H1 (cell line): Measurements from ENCODE around the gene CAPZB. TPM values are rescaled to one million over a fixed set of nuclear protein-coding genes. Genes with fewer than 3 reads are reported as not detected.

Experiments used
- CTCF ChIA-PET: fragments of 300-600 bp; sonication (Branson Sonifier 250); formaldehyde crosslinking; loops from one replicate; lab custom pipeline; 2021; ENCODE audit not compliant: partially characterized antibody; lab: Charles Lee
- POLR2A ChIA-PET: fragments of 300-600 bp; sonication (Branson Sonifier 250); formaldehyde crosslinking; loops from one replicate; lab custom pipeline; 2021; ENCODE audit warnings: inconsistent platforms; ENCODE audit not compliant: partially characterized antibody; lab: Charles Lee
- DNase-seq, 2 experiments: peaks; one replicate each; pipeline versions ENCODE4 v3.0.0 to v3.0.0-alpha.2; 2010 to 2022; ENCODE audit warnings: low spot score in 2 of 2, low read depth in 1 of 2, mixed read lengths in 1 of 2
- FAIRE-seq: peaks from 2 replicates; lab custom pipeline; 2011; peaks lifted over from hg19 to GRCh38; lab: Jason Lieb, UNC
- H2AFZ ChIP-seq: 2 replicates; pipeline ENCODE4 v1.8.1; 2012; ENCODE audit warnings: low read length, inconsistent platforms
- H2AK5ac ChIP-seq: 2 replicates; pipeline ENCODE4 v1.6.1; 2013; ENCODE audit warnings: low read depth, low read length
- H2BK120ac ChIP-seq: replicated peaks from 2 replicates; pipeline ENCODE3; 2013; ENCODE audit warnings: low read depth, low read length, inconsistent platforms
- H2BK12ac ChIP-seq: 2 replicates; pipeline ENCODE4 v1.6.1; 2013; ENCODE audit warnings: low read depth, low read length
- H2BK15ac ChIP-seq: 2 replicates; pipeline ENCODE4 v1.6.1; 2013; ENCODE audit warnings: low read length
- H2BK20ac ChIP-seq: 2 replicates; pipeline ENCODE4 v1.6.1; 2013; ENCODE audit warnings: low read length
- H2BK5ac ChIP-seq: 2 replicates; pipeline ENCODE4 v1.6.1; 2013; ENCODE audit warnings: low read depth, low read length
- H3K14ac ChIP-seq: 2 replicates; pipeline ENCODE4 v1.6.1; 2013; ENCODE audit warnings: inconsistent platforms; ENCODE audit not compliant: insufficient read length
- H3K18ac ChIP-seq: 2 replicates; pipeline ENCODE4 v1.6.1; 2013; ENCODE audit warnings: low read length; ENCODE audit errors: extremely low read depth
- H3K23ac ChIP-seq: 2 replicates; pipeline ENCODE4 v1.6.1; 2013; ENCODE audit warnings: inconsistent platforms; ENCODE audit not compliant: insufficient read length
- H3K23me2 ChIP-seq: 2 replicates; pipeline ENCODE4 v1.6.1; 2013; ENCODE audit warnings: low read depth, low read length
- H3K27ac ChIP-seq: 2 replicates; pipeline ENCODE4 v1.6.1; 2011; ENCODE audit warnings: low read depth, low read length, inconsistent platforms
- H3K27me3 ChIP-seq, 4 experiments: replicated peaks in 1 of 4; 1 replicate in 1 of 4; 2 replicates in 3 of 4; pipeline versions ENCODE4 v1.6.1 to v1.8.1; 2011 to 2013; ENCODE audit warnings: low read length in 3 of 4, mild to moderate bottlenecking in 3 of 4, inconsistent platforms in 2 of 4, mixed read lengths in 2 of 4, moderate library complexity in 1 of 4; ENCODE audit not compliant: control insufficient read depth in 3 of 4, insufficient read depth in 3 of 4; ENCODE audit errors: extremely low read depth in 1 of 4
- H3K36me3 ChIP-seq, 4 experiments: 2 replicates each; pipeline versions ENCODE4 v1.6.1 to v1.8.1; 2011 to 2013; ENCODE audit warnings: mild to moderate bottlenecking in 4 of 4, low read length in 3 of 4, moderate library complexity in 2 of 4, control low read depth in 1 of 4, inconsistent platforms in 1 of 4; ENCODE audit not compliant: insufficient read depth in 4 of 4, control insufficient read depth in 2 of 4
- H3K4ac ChIP-seq: replicated peaks from 2 replicates; pipeline ENCODE3; 2013; ENCODE audit warnings: low read length, low read depth, mixed read lengths, inconsistent platforms; ENCODE audit not compliant: insufficient read length
- H3K4me1 ChIP-seq, 4 experiments: replicated peaks in 1 of 4; 1 replicate in 1 of 4; 2 replicates in 3 of 4; pipeline versions ENCODE4 v1.6.1 to v1.8.1; 2011 to 2013; ENCODE audit warnings: low read length in 3 of 4, inconsistent platforms in 2 of 4, mixed read lengths in 1 of 4; ENCODE audit not compliant: insufficient read depth in 4 of 4, control insufficient read depth in 3 of 4
- H3K4me2 ChIP-seq, 2 experiments: 2 replicates each; pipeline versions ENCODE4 v1.6.1 to v1.8.1; 2011 to 2013; ENCODE audit warnings: low read depth in 2 of 2, low read length in 2 of 2, control low read depth in 1 of 2, inconsistent platforms in 1 of 2, mild to moderate bottlenecking in 1 of 2; ENCODE audit not compliant: insufficient read depth in 1 of 2
- H3K4me3 ChIP-seq, 4 experiments: fragments of 200-600, 300-600 bp in 1 of 4; sonication (generic), shearing (Covaris generic), sonication (Bioruptor Twin) in 1 of 4; 2 replicates each; pipeline versions ENCODE4 v1.5.1 to v1.8.1; 2011 to 2016; ENCODE audit warnings: low read length in 4 of 4, low read depth in 3 of 4, control low read depth in 2 of 4, inconsistent platforms in 2 of 4, mild to moderate bottlenecking in 2 of 4, mixed read lengths in 1 of 4, moderate library complexity in 1 of 4; ENCODE audit not compliant: insufficient read depth in 2 of 4; ENCODE audit errors: extremely low read depth in 1 of 4
- H3K56ac ChIP-seq: replicated peaks from 2 replicates; pipeline ENCODE3; 2013; ENCODE audit warnings: low read depth, mild to moderate bottlenecking, mixed read lengths, low read length, inconsistent platforms; ENCODE audit not compliant: insufficient read length
- H3K79me1 ChIP-seq: 2 replicates; pipeline ENCODE4 v1.6.1; 2013; ENCODE audit warnings: low read depth, low read length, control low read depth
- H3K79me2 ChIP-seq, 2 experiments: 2 replicates each; pipeline versions ENCODE4 v1.6.1 to v1.8.1; 2012 to 2013; ENCODE audit warnings: low read length in 2 of 2, mild to moderate bottlenecking in 2 of 2, inconsistent platforms in 1 of 2; ENCODE audit not compliant: insufficient read depth in 2 of 2, control insufficient read depth in 1 of 2
- H3K9ac ChIP-seq, 4 experiments: replicated peaks in 1 of 4; 1 replicate in 1 of 4; 2 replicates in 3 of 4; pipeline versions ENCODE4 v1.6.1 to v1.8.1; 2011 to 2013; ENCODE audit warnings: low read depth in 3 of 4, low read length in 3 of 4, control low read depth in 2 of 4, mild to moderate bottlenecking in 2 of 4, moderate library complexity in 2 of 4, inconsistent platforms in 1 of 4; ENCODE audit errors: extremely low read depth in 1 of 4
- H3K9me3 ChIP-seq, 2 experiments: 2 replicates each; pipeline versions ENCODE4 v1.6.1 to v1.8.1; 2012 to 2013; ENCODE audit warnings: mild to moderate bottlenecking in 2 of 2, moderate library complexity in 2 of 2, control low read depth in 1 of 2, inconsistent platforms in 1 of 2, low read depth in 1 of 2, low read length in 1 of 2, mixed read lengths in 1 of 2; ENCODE audit not compliant: insufficient read depth in 2 of 2
- H4K20me1 ChIP-seq, 2 experiments: replicated peaks in 1 of 2; 2 replicates each; pipeline versions ENCODE3 to v1.8.1; 2011 to 2013; ENCODE audit warnings: inconsistent platforms in 2 of 2, low read length in 2 of 2, mild to moderate bottlenecking in 1 of 2; ENCODE audit not compliant: insufficient read depth in 2 of 2, control insufficient read depth in 1 of 2
- H4K5ac ChIP-seq: 2 replicates; pipeline ENCODE4 v1.6.1; 2013; ENCODE audit warnings: low read length, low read depth, mixed read lengths, inconsistent platforms; ENCODE audit not compliant: insufficient read length
- H4K8ac ChIP-seq: 2 replicates; pipeline ENCODE4 v1.8.0; 2013; ENCODE audit warnings: mild to moderate bottlenecking, moderate library complexity, low read length, inconsistent platforms; ENCODE audit not compliant: insufficient read depth; ENCODE audit errors: extremely low read depth
- H4K91ac ChIP-seq: replicated peaks from 2 replicates; pipeline ENCODE3; 2013; ENCODE audit warnings: low read length, mixed read lengths, inconsistent platforms; ENCODE audit not compliant: insufficient read length
- BCL11A ChIP-seq, 2 experiments: IDR thresholded peaks; one replicate each; pipeline ENCODE4 v1.6.1; 2011; ENCODE audit warnings: low read depth in 2 of 2, low read length in 2 of 2, mild to moderate bottlenecking in 2 of 2
- GABPA ChIP-seq: IDR thresholded peaks from 2 replicates; pipeline ENCODE4 v1.6.1; 2011; ENCODE audit warnings: mild to moderate bottlenecking, low read length, moderate library complexity, borderline replicate concordance; ENCODE audit not compliant: insufficient read depth
- HDAC6 ChIP-seq: IDR thresholded peaks from one replicate; pipeline ENCODE4 v1.7.1; 2012; ENCODE audit warnings: low read depth, mild to moderate bottlenecking, inconsistent platforms, low read length, moderate library complexity
- MAFK ChIP-seq: IDR thresholded peaks from 2 replicates; pipeline ENCODE4 v1.6.1; 2012; ENCODE audit warnings: low read depth, mild to moderate bottlenecking, improper control_type of control experiment, low read length
- RNF2 ChIP-seq: fragments of 200-900, 300-1000 bp; sonication (generic); IDR thresholded peaks from 2 replicates; pipeline ENCODE4 v1.7.1; 2016; ENCODE audit warnings: borderline replicate concordance, low read depth, mild to moderate bottlenecking, antibody characterized with exemption, low read length; ENCODE audit not compliant: poor library complexity, severe bottlenecking; ENCODE audit errors: missing control alignments
- RXRA ChIP-seq: IDR thresholded peaks from 2 replicates; pipeline ENCODE4 v1.6.1; 2011; ENCODE audit warnings: low read depth, mild to moderate bottlenecking, low read length, moderate library complexity; ENCODE audit not compliant: insufficient read depth
- SP1 ChIP-seq: IDR thresholded peaks from 2 replicates; pipeline ENCODE4 v1.6.1; 2011; ENCODE audit warnings: low read depth, low read length
- SP2 ChIP-seq: IDR thresholded peaks from 2 replicates; pipeline ENCODE4 v1.6.1; 2012; ENCODE audit warnings: mild to moderate bottlenecking, low read length, inconsistent platforms
- SRF ChIP-seq: IDR thresholded peaks from 2 replicates; pipeline ENCODE4 v1.6.1; 2011; ENCODE audit warnings: mild to moderate bottlenecking, low read depth, low read length, moderate library complexity
- WGBS, 2 experiments: shearing (Covaris generic) in 1 of 2; methylation state at CpG; one replicate each; pipeline versions ENCODE4 v1.1.6 to v1.1.7; 2013 to 2015; ENCODE audit warnings: low lambda C conversion rate in 2 of 2, mixed read lengths in 2 of 2, inconsistent platforms in 1 of 2, low coverage in 1 of 2, missing lambda C conversion rate in 1 of 2; ENCODE audit not compliant: insufficient replicate concordance in 2 of 2, insufficient coverage in 1 of 2, insufficient read length in 1 of 2; ENCODE audit errors: extremely low coverage in 1 of 2, missing lambda C conversion rate in 1 of 2; 5-methylcytosine and 5-hydroxymethylcytosine counted together
- polyA plus RNA-seq, 7 experiments: library from polyadenylated mRNA; depleted of rRNA in 3 of 7; stranded (reverse) in 5 of 7; unstranded in 2 of 7; fragments of >200 nt in 5 of 7; fragments of 200-250 nt in 2 of 7; gene quantifications; 1 replicate in 5 of 7; 2 replicates in 1 of 7; 4 replicates in 1 of 7; pipeline versions ENCODE4 v1.2.1 to v1.2.3, GENCODE V29; 2011 to 2013; ENCODE audit warnings: missing spikeins in 2 of 7, mixed read lengths in 2 of 7
- total RNA-seq: library from RNA; stranded (reverse); fragmentation: NEBNext Ultra II Directional; extraction: Animal tissue kit (Norgen Biotek cat#: 25700); gene quantifications from 2 replicates; pipeline ENCODE4 v1.2.1, GENCODE V29; 2021
- TF ChIP-seq, protein P1 (sequence below): IDR thresholded peaks from 2 replicates; pipeline ENCODE4 v1.6.1; 2011; ENCODE audit warnings: low read length, improper control_type of control experiment

Gene CAPZB
- total and polyA plus RNA-seq, 2 of the 8 experiments (the other 6 are each of a cell fraction or from before 2014, with no cell fraction given) = 162 to 371 TPM

GRCh38 chr1:19348441-19349198 lies 136.7 kb downstream of the CAPZB start:
- Histone ChIP-seq H3K4ac (no peak overlapping the region), H4K91ac (no peak overlapping the region), H3K23me2 (no peaks in the 10 kb centered on the region), H3K27me3 (no peaks in the 10 kb centered on the region), H4K20me1 (peaks cover 0 to 1% of the 10 kb centered on the region in 2 experiments), H3K79me1 (no peaks in the 10 kb centered on the region; the same call in none of the 2 replicates), H3K4me1 (peaks cover 0 to 11% (median 7%) of the 10 kb centered on the region in 4 experiments; a peak in 5 of 7 replicates), H2BK20ac (no peak overlapping the region), H3K23ac (no peak overlapping the region), H2AK5ac (no peak overlapping the region), H3K9ac (no peak overlapping the region), H3K18ac (no peak overlapping the region), H3K27ac (no peak overlapping the region), H3K56ac (no peak overlapping the region), H2BK5ac (no peak overlapping the region), H2BK15ac (no peak overlapping the region), H4K8ac (no peak overlapping the region), H3K79me2 (no peaks in the 10 kb centered on the region), H3K14ac (no peak overlapping the region), H3K36me3 (peaks cover under 1 to 23% (median 6%) of the 10 kb centered on the region in 4 experiments; a peak in 5 of 8 replicates), H4K5ac (no peak overlapping the region), H2BK120ac (no peak overlapping the region), H3K4me3 (no peak overlapping the region), H3K9me3 (no peaks in the 10 kb centered on the region), H2BK12ac (no peak overlapping the region), H2AFZ (no peak overlapping the region), H3K4me2 (no peak overlapping the region)
- DNase-seq (no peak), FAIRE-seq (no peak)
- CTCF ChIA-PET = interaction anchor here (0.6 to 2.1 kb wide), 15 partner anchors 10 to 355 kb away, joined by 3 to 7 read pairs (median 3); no protein-coding TSS in a partner anchor
- WGBS, 2 experiments = 87% methylated on average over 15 of the region's 15 CpGs; no CpG with 5 or more reads in 1 of the 2 experiments
- POLR2A ChIA-PET = no interaction called here
- no peak for TF ChIP-seq RNF2
- TF ChIP-seq RXRA = no peak
- no peak for TF ChIP-seq BCL11A (IDR thresholded peaks at IDR 0.05; ENCODE audit: low read depth in 2 of 2, low read length in 2 of 2)
- TF ChIP-seq HDAC6 = no peak
- no peak for TF ChIP-seq SP2
- TF ChIP-seq SRF = no peak
- no peak for TF ChIP-seq MAFK
- TF ChIP-seq SP1 = no peak
- no peak for TF ChIP-seq GABPA
- TF ChIP-seq, protein P1, sequence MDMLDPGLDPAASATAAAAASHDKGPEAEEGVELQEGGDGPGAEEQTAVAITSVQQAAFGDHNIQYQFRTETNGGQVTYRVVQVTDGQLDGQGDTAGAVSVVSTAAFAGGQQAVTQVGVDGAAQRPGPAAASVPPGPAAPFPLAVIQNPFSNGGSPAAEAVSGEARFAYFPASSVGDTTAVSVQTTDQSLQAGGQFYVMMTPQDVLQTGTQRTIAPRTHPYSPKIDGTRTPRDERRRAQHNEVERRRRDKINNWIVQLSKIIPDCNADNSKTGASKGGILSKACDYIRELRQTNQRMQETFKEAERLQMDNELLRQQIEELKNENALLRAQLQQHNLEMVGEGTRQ = no peak
